GM12801 (cell line): ENCODE results near the gene POU3F1.

ENCODE experiments used
- CTCF ChIP-seq: IDR thresholded peaks from one replicate; pipeline ENCODE4 v1.5.1; 2011; ENCODE audit warnings: control low read depth; ENCODE audit not compliant: insufficient read length; ENCODE audit errors: extremely low read depth

Gene POU3F1

GRCh38 chr1:38044221-38045215, 2.1 kb downstream of the POU3F1 start:
- TF ChIP-seq CTCF = no peak

GRCh38 chr1:38043036-38043747, 3.4 kb downstream of the POU3F1 start:
- TF ChIP-seq CTCF = no peak

GRCh38 chr1:38041936-38042834, 4.4 kb downstream of the POU3F1 start:
- no peak for TF ChIP-seq CTCF

- no peak for TF ChIP-seq CTCF
These were observed 7.1 kb downstream of the POU3F1 start for GRCh38 chr1:38039331-38040088.

- no peak for TF ChIP-seq CTCF
These were observed 7.7 kb downstream of the POU3F1 start for GRCh38 chr1:38038861-38039260.

- TF ChIP-seq CTCF = no peak
These were observed 9.2 kb downstream of the POU3F1 start for GRCh38 chr1:38037221-38037939.
